ENCODE data around the gene RAB44. TPM values are rescaled to one million over a fixed set of nuclear protein-coding genes. Genes with fewer than 3 reads are reported as not detected.

Gene RAB44
- total and polyA plus RNA-seq, 9 of the 15 experiments (the other 6 are each of a cell fraction or from before 2014, with no cell fraction given), result not detected

GRCh38 chr6:36765594-36766398, 68.2 kb downstream of the RAB44 start (continued):
- no peak for TF ChIP-seq SRSF9 (IDR thresholded peaks at IDR 0.05; ENCODE audit: borderline replicate concordance, low read depth, low read length)
- no peak for TF ChIP-seq THRA (IDR thresholded peaks at IDR 0.05)
- no peak for TF ChIP-seq ZNF3 (CRISPR knock-in tag; IDR thresholded peaks at IDR 0.05)
- TF ChIP-seq HLTF (IDR thresholded peaks at IDR 0.05), result no peak
- no peak for TF ChIP-seq THAP12 (CRISPR knock-in tag; IDR thresholded peaks at IDR 0.05)
- TF ChIP-seq NUFIP1 (IDR thresholded peaks at IDR 0.05; ENCODE audit: partially characterized antibody), result no peak
- peak; percentile 60 to 87; a peak in 3 of 4 replicates for TF ChIP-seq RCOR1 (IDR thresholded peaks at IDR 0.05; ENCODE audit: borderline replicate concordance in 1 of 2, low read depth in 2 of 2, low read length in 2 of 2)
- no peak for TF ChIP-seq SAP30 (IDR thresholded peaks at IDR 0.05; ENCODE audit: borderline replicate concordance, insufficient read depth, low read depth, low read length, poor library complexity, severe bottlenecking)
- TF ChIP-seq ZNF639 (CRISPR knock-in tag; conservative IDR thresholded peaks at IDR 0.05 in 1 of 2, IDR thresholded peaks at IDR 0.05 in 1 of 2), result no peak
- TF ChIP-seq SNIP1 (IDR thresholded peaks at IDR 0.05; ENCODE audit: low read depth), result no peak
- no peak for TF ChIP-seq HINFP (tag; conservative IDR thresholded peaks at IDR 0.05; ENCODE audit: low read depth)
- no peak for TF ChIP-seq ERF (CRISPR knock-in tag; IDR thresholded peaks at IDR 0.05)
- no peak for TF ChIP-seq ZBTB26 (CRISPR knock-in tag; IDR thresholded peaks at IDR 0.05)
- TF ChIP-seq ADNP (tag; IDR thresholded peaks at IDR 0.05), result no peak
- no peak for TF ChIP-seq MYBL2 (IDR thresholded peaks at IDR 0.05; ENCODE audit: low read depth)
- TF ChIP-seq MYBL2 (CRISPR knock-in tag; IDR thresholded peaks at IDR 0.05; ENCODE audit: borderline replicate concordance), result no peak
- no peak for TF ChIP-seq MLLT1 (IDR thresholded peaks at IDR 0.05)

Data from K562 (cell line).